Measurements from ENCODE around the gene CPT2. TPM values are rescaled to one million over a fixed set of nuclear protein-coding genes. Genes with fewer than 3 reads are reported as not detected.

CPT2 gene
- total RNA-seq, 1 donor from 2014 or later: 19.4 TPM

DNA sequence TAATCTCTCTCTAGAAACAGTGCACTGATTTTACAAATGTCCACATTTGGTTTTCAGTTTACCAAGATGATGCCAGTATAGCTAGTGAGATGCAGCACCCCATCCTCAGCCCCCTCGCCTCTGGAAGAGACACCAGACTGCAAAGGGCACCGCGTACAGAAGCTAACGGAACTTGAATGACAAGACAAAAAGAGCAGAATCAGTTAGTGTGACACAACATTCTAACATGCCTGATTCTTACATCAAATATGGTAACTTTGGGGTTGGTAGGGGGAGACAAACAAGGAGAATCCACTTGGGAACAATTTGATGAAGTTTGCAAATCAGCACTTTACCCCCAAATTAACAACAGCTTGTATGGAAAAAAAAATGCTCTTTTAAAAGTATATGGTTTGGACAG is 45.8 kb downstream of the CPT2 start:
- no peak overlapping the region for H3K4me3 Mint-ChIP-seq
- no peak overlapping the region for H3K27ac Mint-ChIP-seq
- H3K4me1 Mint-ChIP-seq (ENCODE audit: low read depth): peaks cover 15% of the 10 kb centered on the region
- no peaks in the 10 kb centered on the region for H3K27me3 Mint-ChIP-seq (ENCODE audit: insufficient read depth)
- H3K9me3 Mint-ChIP-seq: no peaks in the 10 kb centered on the region
- DNase-seq (ENCODE audit: low spot score): no peak
- peaks cover 32% of the 10 kb centered on the region for H3K36me3 Mint-ChIP-seq (ENCODE audit: low read depth)
- intact Hi-C loops (cut with micrococcal nuclease): no loop called here

DNA sequence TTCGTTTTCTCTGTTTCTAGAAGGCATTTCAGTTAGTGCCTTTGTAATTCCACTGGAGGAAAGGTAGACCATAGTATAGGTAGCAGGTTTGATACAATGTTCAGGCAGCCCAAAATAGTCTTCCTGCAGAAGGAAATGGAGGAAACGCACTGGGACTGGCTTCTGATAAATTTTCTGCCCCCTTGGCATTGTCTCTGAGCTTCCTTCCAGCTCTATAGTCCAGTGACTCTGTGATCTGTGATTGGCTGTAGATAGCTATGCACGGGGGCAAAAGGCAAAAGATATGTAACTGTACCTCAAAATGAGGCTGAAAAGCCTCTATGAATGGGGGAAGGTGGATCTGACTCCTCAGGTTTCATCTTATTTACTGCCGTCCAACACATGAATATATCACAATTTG is 47.5 kb downstream of the CPT2 start:
- Mint-ChIP-seq H3K27ac (no peak overlapping the region), H3K4me1 (ENCODE audit: low read depth) (peaks cover under 1% of the 10 kb centered on the region), H3K36me3 (ENCODE audit: low read depth) (peaks cover 37% of the 10 kb centered on the region), H3K9me3 (no peaks in the 10 kb centered on the region), H3K4me3 (no peak overlapping the region), H3K27me3 (ENCODE audit: insufficient read depth) (no peaks in the 10 kb centered on the region)
- DNase-seq (ENCODE audit: low spot score): no peak
- intact Hi-C loops (cut with micrococcal nuclease): no loop called here

DNA sequence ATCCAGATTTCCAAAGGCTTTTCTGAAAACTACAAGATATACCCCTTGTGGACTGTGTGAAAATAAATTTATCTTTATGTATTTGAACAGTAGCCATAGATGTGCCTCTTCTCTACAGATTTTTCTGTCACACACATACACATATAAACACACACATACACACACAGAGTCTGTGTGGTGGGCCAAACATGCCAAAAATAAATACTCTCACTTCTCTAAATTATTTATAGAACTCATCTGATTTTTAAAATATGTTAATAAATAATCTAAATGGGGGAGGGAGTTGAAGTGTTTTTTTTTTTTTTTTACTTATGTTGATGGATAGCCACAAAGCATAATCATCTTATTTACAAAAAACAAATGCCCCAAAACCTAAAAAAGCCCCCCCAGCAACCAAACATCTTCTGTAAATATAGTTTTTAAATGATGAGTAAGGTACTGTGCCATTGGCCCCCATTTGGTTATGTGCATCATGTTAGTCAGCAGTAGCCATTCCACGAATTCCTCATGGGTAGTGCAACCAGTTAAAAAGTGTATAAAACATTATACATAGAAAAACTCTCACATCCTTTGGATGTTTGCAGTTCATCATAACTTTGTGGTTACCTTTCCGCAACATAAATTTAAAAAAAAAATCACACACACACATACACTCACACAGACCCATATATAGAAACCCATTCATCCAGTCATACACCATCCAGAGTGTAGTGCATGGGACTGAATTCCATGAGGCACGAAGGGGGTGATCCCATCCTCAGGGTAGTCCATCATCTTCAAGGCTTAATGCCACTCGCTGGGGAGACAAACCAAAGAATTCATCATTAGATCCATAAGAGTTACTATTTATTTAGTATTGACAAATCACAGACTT is 49.9 kb downstream of the CPT2 start:
- Mint-ChIP-seq H3K4me3 (no peak overlapping the region), H3K9me3 (no peaks in the 10 kb centered on the region), H3K27ac (no peak overlapping the region), H3K27me3 (ENCODE audit: insufficient read depth) (no peaks in the 10 kb centered on the region), H3K36me3 (ENCODE audit: low read depth) (peaks cover 54% of the 10 kb centered on the region), H3K4me1 (ENCODE audit: low read depth) (no peaks in the 10 kb centered on the region)
- intact Hi-C loops (cut with micrococcal nuclease): no loop called here
- no peak for DNase-seq (ENCODE audit: low spot score)

DNA sequence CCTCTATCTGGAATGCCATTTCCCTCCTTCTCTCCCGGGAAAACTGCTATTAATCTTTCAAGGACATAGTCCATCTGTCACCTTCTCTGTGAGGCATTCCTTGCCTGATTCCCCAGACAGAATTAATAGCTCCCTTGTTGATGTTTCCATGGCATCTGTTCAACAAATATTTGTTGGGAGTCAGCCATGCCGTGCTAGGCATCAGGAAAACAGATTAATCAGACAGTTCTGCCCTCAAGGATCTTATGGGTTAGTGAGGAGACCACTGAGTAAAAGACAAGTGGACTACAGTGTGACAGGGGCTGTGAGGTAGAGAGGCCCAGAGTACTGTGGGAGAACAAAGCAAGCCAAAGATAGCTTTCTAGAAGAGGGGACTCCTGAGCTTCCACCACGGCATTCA is 53.1 kb downstream of the CPT2 start:
- no peaks in the 10 kb centered on the region for H3K9me3 Mint-ChIP-seq

DNA sequence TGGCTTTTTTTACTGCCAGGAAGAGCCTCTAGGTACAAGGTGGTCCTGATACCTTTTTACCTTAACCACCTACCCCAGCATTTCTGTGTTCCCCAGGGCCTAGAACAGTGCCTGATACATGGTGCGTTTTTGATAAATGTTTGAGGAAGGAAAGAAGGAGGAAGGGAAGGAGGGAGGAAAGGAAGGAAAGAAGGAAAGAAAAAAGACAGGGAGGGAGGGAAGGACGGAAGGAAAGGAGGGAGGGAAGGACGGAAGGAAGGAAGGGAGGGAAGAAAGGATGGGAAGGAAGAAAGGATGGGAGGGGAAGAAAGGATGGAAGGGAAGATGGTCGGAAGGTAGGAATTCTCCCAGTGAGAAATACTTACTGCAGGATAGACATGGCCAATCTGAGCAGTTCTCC is 53.7 kb downstream of the CPT2 start:
- peaks cover 55% of the 10 kb centered on the region for H3K36me3 Mint-ChIP-seq (ENCODE audit: low read depth)
- H3K27me3 Mint-ChIP-seq (ENCODE audit: insufficient read depth): no peaks in the 10 kb centered on the region
- H3K9me3 Mint-ChIP-seq: no peaks in the 10 kb centered on the region
- H3K4me3 Mint-ChIP-seq: no peak overlapping the region
- intact Hi-C loops (cut with micrococcal nuclease): no loop called here
- no peaks in the 10 kb centered on the region for H3K4me1 Mint-ChIP-seq (ENCODE audit: low read depth)
- DNase-seq (ENCODE audit: low spot score): no peak
- no peak overlapping the region for H3K27ac Mint-ChIP-seq

More for the DNA sequence above, 53.1 kb downstream of the CPT2 start:
- DNase-seq (ENCODE audit: low spot score): no peak
- H3K36me3 Mint-ChIP-seq (ENCODE audit: low read depth): peaks cover 58% of the 10 kb centered on the region
- H3K4me1 Mint-ChIP-seq (ENCODE audit: low read depth): no peaks in the 10 kb centered on the region
- no peaks in the 10 kb centered on the region for H3K27me3 Mint-ChIP-seq (ENCODE audit: insufficient read depth)
- intact Hi-C loops (cut with micrococcal nuclease): no loop called here
- H3K4me3 Mint-ChIP-seq: no peak overlapping the region
- no peak overlapping the region for H3K27ac Mint-ChIP-seq

DNA sequence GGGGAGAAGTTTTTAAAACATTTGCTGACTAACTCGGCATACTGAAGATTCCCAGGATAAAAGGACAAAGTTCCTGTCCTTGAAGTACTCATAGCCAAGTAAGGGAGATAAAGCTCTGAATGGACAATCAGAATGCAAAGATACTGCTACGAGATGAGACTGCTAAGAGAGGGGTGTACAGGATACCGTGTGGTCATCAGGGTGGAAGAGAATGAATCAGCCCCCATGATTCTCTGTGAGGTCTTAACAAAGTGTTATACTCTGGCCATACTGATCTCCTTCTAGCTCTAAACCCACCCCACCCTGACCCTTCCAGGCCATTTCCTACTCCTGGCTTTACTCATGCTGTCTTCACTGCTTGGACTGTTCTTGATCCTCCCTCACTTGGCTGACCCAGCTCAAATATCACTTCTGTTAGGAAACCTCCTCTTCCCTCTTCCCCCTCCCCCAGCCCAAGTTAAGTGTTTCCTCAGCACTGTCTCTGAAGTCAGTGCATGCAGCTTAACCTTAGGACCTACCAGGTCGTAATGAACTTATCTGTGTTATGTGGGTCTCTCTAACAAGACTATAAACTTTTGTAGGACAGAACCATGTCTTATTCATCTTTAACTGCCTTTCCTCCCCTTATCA is 57.5 kb downstream of the CPT2 start:
- no peaks in the 10 kb centered on the region for H3K9me3 Mint-ChIP-seq
- H3K27me3 Mint-ChIP-seq (ENCODE audit: insufficient read depth): no peaks in the 10 kb centered on the region
- no peaks in the 10 kb centered on the region for H3K4me1 Mint-ChIP-seq (ENCODE audit: low read depth)
- no peak overlapping the region for H3K27ac Mint-ChIP-seq
- DNase-seq (ENCODE audit: low spot score): no peak
- H3K36me3 Mint-ChIP-seq (ENCODE audit: low read depth): peaks cover 53% of the 10 kb centered on the region
- intact Hi-C loops (cut with micrococcal nuclease): no loop called here
- no peak overlapping the region for H3K4me3 Mint-ChIP-seq

DNA sequence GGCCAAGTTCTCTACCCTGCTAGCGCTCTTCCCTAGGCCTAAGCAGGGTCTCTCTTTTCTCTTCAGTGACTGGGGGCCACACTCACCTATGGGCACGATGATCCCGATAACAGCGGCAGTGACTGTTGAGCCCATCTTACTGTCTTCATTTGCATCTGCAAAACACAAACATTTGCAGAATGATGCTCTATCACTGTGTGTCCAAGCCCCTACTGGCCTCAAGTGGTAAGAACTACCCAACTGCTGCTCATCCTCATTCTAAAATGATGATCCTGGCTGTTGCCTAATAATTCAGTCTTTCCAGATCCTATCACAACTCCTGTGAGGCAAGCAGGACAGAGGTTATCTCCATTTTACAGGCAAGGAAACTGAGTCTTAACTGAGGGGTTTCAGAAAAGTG is 58.4 kb downstream of the CPT2 start:
- no peak overlapping the region for H3K27ac Mint-ChIP-seq
- intact Hi-C loops (cut with micrococcal nuclease): no loop called here
- DNase-seq (ENCODE audit: low spot score): no peak
- no peak overlapping the region for H3K4me3 Mint-ChIP-seq
- no peaks in the 10 kb centered on the region for H3K9me3 Mint-ChIP-seq
- H3K36me3 Mint-ChIP-seq (ENCODE audit: low read depth): peaks cover 52% of the 10 kb centered on the region
- no peaks in the 10 kb centered on the region for H3K27me3 Mint-ChIP-seq (ENCODE audit: insufficient read depth)
- H3K4me1 Mint-ChIP-seq (ENCODE audit: low read depth): no peaks in the 10 kb centered on the region

DNA sequence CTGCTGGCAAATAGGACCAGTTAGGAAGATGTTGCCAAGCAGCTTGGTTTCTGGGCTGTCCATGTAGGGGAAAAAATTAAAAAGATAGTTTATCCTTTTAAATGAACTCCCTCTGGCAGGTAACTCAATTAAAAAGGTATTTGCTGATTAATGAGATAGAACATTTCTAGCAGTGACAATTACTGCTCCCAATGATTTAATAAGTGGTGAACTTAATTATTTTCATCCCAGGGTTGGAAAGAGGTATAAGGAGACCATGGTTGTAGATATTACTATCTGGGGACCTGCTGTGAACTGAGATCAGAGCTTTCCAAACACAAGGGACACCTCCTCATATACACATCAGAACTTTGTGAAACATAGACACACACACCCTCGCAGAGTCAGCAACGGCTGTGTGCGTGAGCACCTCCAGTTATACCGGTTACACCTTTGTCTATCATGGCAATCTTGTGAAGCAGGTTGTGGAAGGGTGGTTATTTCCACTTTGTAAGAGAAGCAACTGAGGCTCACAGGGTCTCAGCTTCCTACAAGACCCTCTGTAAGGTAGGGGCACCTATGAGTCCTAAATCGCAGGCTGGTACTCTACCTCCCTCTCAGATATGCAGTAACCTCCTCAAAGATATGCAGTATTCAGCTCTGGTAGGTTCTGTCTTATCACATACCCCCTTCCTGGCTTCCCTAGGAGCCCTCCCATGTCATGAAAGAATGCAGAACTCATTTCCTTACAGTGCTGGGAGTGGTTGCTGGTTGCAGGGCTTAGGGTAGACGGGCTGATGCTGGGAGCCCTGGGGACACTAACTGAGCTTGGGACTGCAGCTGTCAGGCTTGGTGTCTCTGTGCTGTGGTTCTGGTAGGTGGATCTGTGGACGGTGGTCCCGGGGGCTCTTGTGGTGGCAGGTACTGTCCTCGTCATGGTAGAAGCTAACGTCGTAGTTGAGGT is 60.2 kb downstream of the CPT2 start:
- Mint-ChIP-seq H3K27me3 (ENCODE audit: insufficient read depth) (no peaks in the 10 kb centered on the region), H3K4me1 (ENCODE audit: low read depth) (no peaks in the 10 kb centered on the region), H3K27ac (no peak overlapping the region), H3K36me3 (ENCODE audit: low read depth) (peaks cover 44% of the 10 kb centered on the region), H3K4me3 (no peak overlapping the region), H3K9me3 (no peaks in the 10 kb centered on the region)
- intact Hi-C loops (cut with micrococcal nuclease): no loop called here
- no peak for DNase-seq (ENCODE audit: low spot score)

DNA sequence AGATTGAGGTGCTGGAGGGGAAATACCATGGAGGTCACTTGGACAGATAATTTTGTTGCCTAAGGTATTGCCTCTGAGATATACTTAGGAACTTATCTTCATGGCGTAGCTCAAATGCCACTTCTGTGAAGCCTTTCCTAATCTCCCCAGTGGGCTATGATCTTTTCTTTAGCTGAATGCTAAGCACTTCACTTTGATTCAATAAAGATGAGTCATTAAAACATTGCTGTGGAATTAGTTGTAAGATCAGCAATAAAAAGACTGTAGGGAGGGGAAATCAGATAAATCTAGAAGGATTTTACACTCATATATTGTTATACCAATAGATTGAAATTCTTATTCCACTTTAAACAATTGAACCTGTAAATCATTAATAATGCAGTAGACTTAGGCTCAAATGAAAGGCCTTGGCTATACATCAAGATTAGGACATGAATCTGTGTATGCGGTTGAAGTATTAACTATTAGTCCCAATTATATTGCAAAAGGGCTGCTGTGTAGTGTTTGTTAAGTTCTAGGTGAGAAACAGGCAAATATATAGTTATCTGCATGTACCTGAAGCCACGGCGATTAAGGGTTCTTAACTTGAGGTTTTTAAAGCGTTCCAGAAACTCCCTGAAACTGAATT is 60.9 kb downstream of the CPT2 start:
- no peaks in the 10 kb centered on the region for H3K9me3 Mint-ChIP-seq
- peaks cover 43% of the 10 kb centered on the region for H3K36me3 Mint-ChIP-seq (ENCODE audit: low read depth)
- no peaks in the 10 kb centered on the region for H3K27me3 Mint-ChIP-seq (ENCODE audit: insufficient read depth)
- H3K27ac Mint-ChIP-seq: no peak overlapping the region
- intact Hi-C loops (cut with micrococcal nuclease): no loop called here
- DNase-seq (ENCODE audit: low spot score): no peak
- H3K4me1 Mint-ChIP-seq (ENCODE audit: low read depth): no peaks in the 10 kb centered on the region
- no peak overlapping the region for H3K4me3 Mint-ChIP-seq

DNA sequence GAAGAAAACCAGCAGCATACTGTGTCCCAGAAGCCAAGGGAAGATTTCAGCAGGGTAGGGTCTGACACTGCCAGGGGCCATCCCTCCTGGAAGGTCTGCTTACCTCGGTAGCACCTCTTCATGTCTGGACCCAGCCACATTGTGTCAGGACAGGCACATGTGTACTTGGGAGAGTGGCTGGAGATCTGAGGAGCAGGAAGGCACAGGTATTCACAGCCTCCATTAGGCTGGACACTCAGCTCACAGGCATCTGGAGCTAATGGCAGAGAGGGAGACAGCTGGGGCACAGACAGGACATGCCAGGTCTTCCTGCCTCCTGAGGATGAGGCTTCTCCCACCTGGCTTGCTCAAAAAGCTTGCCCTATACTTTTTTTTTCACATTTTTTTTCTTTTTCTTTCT is 61.6 kb downstream of the CPT2 start:
- H3K9me3 Mint-ChIP-seq: no peaks in the 10 kb centered on the region
- intact Hi-C loops (cut with micrococcal nuclease): no loop called here
- no peaks in the 10 kb centered on the region for H3K4me1 Mint-ChIP-seq (ENCODE audit: low read depth)
- peaks cover 41% of the 10 kb centered on the region for H3K36me3 Mint-ChIP-seq (ENCODE audit: low read depth)
- DNase-seq (ENCODE audit: low spot score): no peak
- H3K27ac Mint-ChIP-seq: no peak overlapping the region
- no peak overlapping the region for H3K4me3 Mint-ChIP-seq
- H3K27me3 Mint-ChIP-seq (ENCODE audit: insufficient read depth): no peaks in the 10 kb centered on the region

DNA sequence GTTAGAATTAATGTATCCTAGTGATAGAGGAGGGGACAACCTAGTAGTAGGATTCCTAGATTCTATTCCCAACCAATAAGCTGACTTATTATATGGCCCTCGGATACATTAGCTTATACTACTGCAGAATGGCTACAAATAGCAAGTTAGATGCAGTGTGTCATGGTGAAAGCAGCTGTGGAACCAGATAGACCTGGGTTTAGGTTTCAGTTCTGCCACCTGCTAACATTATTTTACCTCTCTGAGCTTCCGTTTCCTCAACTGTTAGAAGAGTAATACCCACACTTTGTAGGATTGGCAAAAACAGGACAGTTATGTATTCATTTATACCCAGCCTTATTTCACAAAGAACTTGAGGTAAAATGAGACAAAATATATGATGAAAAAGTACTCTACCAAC is 63.3 kb downstream of the CPT2 start:
- no peak for DNase-seq (ENCODE audit: low spot score)
- Mint-ChIP-seq H3K9me3 (no peaks in the 10 kb centered on the region), H3K36me3 (ENCODE audit: low read depth) (peaks cover 43% of the 10 kb centered on the region), H3K4me3 (no peak overlapping the region), H3K4me1 (ENCODE audit: low read depth) (no peaks in the 10 kb centered on the region), H3K27ac (no peak overlapping the region), H3K27me3 (ENCODE audit: insufficient read depth) (no peaks in the 10 kb centered on the region)
- intact Hi-C loops (cut with micrococcal nuclease): no loop called here

DNA sequence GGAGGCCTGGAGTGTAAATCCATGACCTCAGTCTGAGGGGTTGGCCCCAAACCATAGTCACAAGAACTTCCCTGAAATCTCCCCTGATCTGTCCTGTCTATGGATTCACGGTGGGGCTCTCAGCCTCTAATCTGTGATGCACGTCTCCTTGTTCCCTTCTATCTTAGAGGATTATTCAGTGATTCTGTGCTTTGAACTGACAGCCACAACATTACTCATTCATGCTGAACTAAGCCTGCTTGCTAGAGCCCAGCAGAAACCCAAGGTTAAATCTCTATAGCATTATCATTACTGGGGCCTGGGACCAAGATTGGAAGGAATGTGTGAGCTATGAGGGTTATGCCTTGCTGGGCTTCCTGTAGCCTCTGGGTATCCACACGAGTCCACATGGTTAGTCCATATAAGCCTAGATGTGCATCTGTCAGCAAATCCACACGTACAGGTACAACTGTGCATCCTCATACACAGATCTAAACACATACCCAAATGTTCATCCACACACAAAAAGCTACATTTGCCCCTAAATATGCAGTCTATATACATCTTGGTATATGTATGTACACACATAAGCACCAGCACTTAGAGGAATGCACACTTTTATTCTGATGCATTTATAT is 64.1 kb downstream of the CPT2 start:
- Mint-ChIP-seq H3K4me3 (no peak overlapping the region), H3K27me3 (ENCODE audit: insufficient read depth) (no peaks in the 10 kb centered on the region), H3K27ac (no peak overlapping the region), H3K4me1 (ENCODE audit: low read depth) (no peaks in the 10 kb centered on the region), H3K36me3 (ENCODE audit: low read depth) (peaks cover 49% of the 10 kb centered on the region), H3K9me3 (no peaks in the 10 kb centered on the region)
- intact Hi-C loops (cut with micrococcal nuclease): no loop called here
- DNase-seq (ENCODE audit: low spot score): no peak
